Neural cell (in vitro differentiated cells): ENCODE data around the gene PER1. TPM values are rescaled to one million over a fixed set of nuclear protein-coding genes. Genes with fewer than 3 reads are reported as not detected.

Source experiments
- H2AFZ ChIP-seq: fragments of 200-600, 300-800 bp; sonication (generic), shearing (Covaris generic); 2 replicates; pipeline ENCODE4 v1.6.0; 2014; ENCODE audit warnings: low read depth, mild to moderate bottlenecking, antibody characterized with exemption, low read length, moderate library complexity
- H3F3A ChIP-seq: fragments of 200-600 bp; shearing (Covaris generic); 2 replicates; pipeline ENCODE4 v1.6.1; 2016; ENCODE audit warnings: mild to moderate bottlenecking, moderate library complexity, mixed read lengths, antibody characterized with exemption, low read length; ENCODE audit not compliant: insufficient read depth, poor library complexity, severe bottlenecking
- H3K27ac ChIP-seq: fragments of 200-600, 300-800 bp; sonication (generic), shearing (Covaris generic); 2 replicates; pipeline ENCODE4 v1.5.1; 2014; ENCODE audit warnings: mild to moderate bottlenecking, low read length, moderate library complexity
- H3K27me3 ChIP-seq: fragments of 300-800, 200-600 bp; sonication (generic), shearing (Covaris generic); 2 replicates; pipeline ENCODE4 v1.6.0; 2014; ENCODE audit warnings: mild to moderate bottlenecking, low read depth, low read length, moderate library complexity; ENCODE audit not compliant: insufficient read depth
- H3K36me3 ChIP-seq: fragments of 300-800, 200-600 bp; sonication (generic), shearing (Covaris generic); 2 replicates; pipeline ENCODE4 v1.5.1; 2014; ENCODE audit warnings: mild to moderate bottlenecking, antibody characterized with exemption, low read length, moderate library complexity; ENCODE audit not compliant: insufficient read depth
- H3K4me2 ChIP-seq: fragments of 300-800, 200-600 bp; sonication (generic), shearing (Covaris generic); 2 replicates; pipeline ENCODE4 v1.6.0; 2014; ENCODE audit warnings: mild to moderate bottlenecking, low read length
- H3K4me3 ChIP-seq: fragments of 300-800, 200-600 bp; sonication (generic), shearing (Covaris generic); 2 replicates; pipeline ENCODE4 v1.5.1; 2014; ENCODE audit warnings: mild to moderate bottlenecking, low read length, moderate library complexity
- H3K79me2 ChIP-seq: fragments of 200-600 bp; shearing (Covaris generic); replicated peaks from 2 replicates; pipeline ENCODE4 v1.6.0; 2014; ENCODE audit warnings: mild to moderate bottlenecking, low read length, moderate library complexity; ENCODE audit not compliant: insufficient read depth
- H3K9ac ChIP-seq: fragments of 300-800, 200-600 bp; sonication (generic), shearing (Covaris generic); 2 replicates; pipeline ENCODE4 v1.6.1; 2016; ENCODE audit warnings: mild to moderate bottlenecking, low read length, mixed read lengths
- H3K9me2 ChIP-seq: fragments of 200-600 bp; shearing (Covaris generic); 2 replicates; pipeline ENCODE4 v1.6.1; 2016; ENCODE audit warnings: mild to moderate bottlenecking, low read length, mixed read lengths; ENCODE audit not compliant: insufficient read depth
- H3K9me3 ChIP-seq: fragments of 200-600, 300-800 bp; sonication (generic), shearing (Covaris generic); 2 replicates; pipeline ENCODE4 v1.6.1; 2016; ENCODE audit warnings: mild to moderate bottlenecking, mixed run types, low read length, moderate library complexity, mixed read lengths
- H4K20me1 ChIP-seq: fragments of 200-600 bp; shearing (Covaris generic); 2 replicates; pipeline ENCODE4 v1.6.1; 2016; ENCODE audit warnings: mild to moderate bottlenecking, mixed run types; ENCODE audit not compliant: insufficient read depth
- EP300 ChIP-seq: fragments of 450-650 bp; conservative IDR thresholded peaks from 2 replicates; pipeline ENCODE4 v1.6.1; 2014; ENCODE audit warnings: antibody characterized with exemption, mild to moderate bottlenecking, moderate library complexity; ENCODE audit not compliant: poor library complexity, severe bottlenecking
- EZH2 ChIP-seq: fragments of 200-600, 300-800 bp; shearing (Covaris generic), sonication (generic); IDR thresholded peaks from 2 replicates; pipeline ENCODE4 v1.6.1; 2014; ENCODE audit warnings: antibody characterized with exemption, low read length, borderline replicate concordance, mild to moderate bottlenecking; ENCODE audit not compliant: insufficient read depth, poor library complexity, severe bottlenecking
- MXI1 ChIP-seq: fragments of 450-650 bp; conservative IDR thresholded peaks from 2 replicates; pipeline ENCODE4 v1.6.1; 2014; ENCODE audit warnings: antibody characterized with exemption, mild to moderate bottlenecking; ENCODE audit not compliant: poor library complexity, severe bottlenecking
- POLR2AphosphoS5 ChIP-seq: IDR thresholded peaks from 2 replicates; pipeline ENCODE4 v1.6.1; 2012
- RAD21 ChIP-seq: fragments of 450-650 bp; conservative IDR thresholded peaks from 2 replicates; pipeline ENCODE4 v1.6.1; 2014; ENCODE audit warnings: antibody characterized with exemption, mild to moderate bottlenecking, moderate library complexity
- SMC3 ChIP-seq: fragments of 450-650 bp; conservative IDR thresholded peaks from 2 replicates; pipeline ENCODE4 v1.6.1; 2014; ENCODE audit warnings: antibody characterized with exemption, mild to moderate bottlenecking, moderate library complexity; ENCODE audit not compliant: poor library complexity
- TAF1 ChIP-seq: IDR thresholded peaks from 2 replicates; pipeline ENCODE4 v1.6.1; 2012; ENCODE audit warnings: low read depth
- polyA plus RNA-seq: library from polyadenylated mRNA; depleted of rRNA; stranded (reverse); fragments of >200 nt; gene quantifications from 2 replicates; pipeline ENCODE4 v1.2.3, GENCODE V29; 2014
- TF ChIP-seq, protein P1 (sequence below): fragments of 450-650 bp; IDR thresholded peaks from 2 replicates; pipeline ENCODE4 v1.5.1; 2014; ENCODE audit warnings: antibody characterized with exemption, mild to moderate bottlenecking, moderate library complexity; ENCODE audit not compliant: poor library complexity, severe bottlenecking
- TF ChIP-seq, protein P2 (sequence below): IDR thresholded peaks from 2 replicates; pipeline ENCODE4 v1.6.1; 2012; ENCODE audit warnings: borderline replicate concordance

The PER1 gene
- polyA plus RNA-seq, 1 donor from 2014 or later, result 1.9 TPM

DNA sequence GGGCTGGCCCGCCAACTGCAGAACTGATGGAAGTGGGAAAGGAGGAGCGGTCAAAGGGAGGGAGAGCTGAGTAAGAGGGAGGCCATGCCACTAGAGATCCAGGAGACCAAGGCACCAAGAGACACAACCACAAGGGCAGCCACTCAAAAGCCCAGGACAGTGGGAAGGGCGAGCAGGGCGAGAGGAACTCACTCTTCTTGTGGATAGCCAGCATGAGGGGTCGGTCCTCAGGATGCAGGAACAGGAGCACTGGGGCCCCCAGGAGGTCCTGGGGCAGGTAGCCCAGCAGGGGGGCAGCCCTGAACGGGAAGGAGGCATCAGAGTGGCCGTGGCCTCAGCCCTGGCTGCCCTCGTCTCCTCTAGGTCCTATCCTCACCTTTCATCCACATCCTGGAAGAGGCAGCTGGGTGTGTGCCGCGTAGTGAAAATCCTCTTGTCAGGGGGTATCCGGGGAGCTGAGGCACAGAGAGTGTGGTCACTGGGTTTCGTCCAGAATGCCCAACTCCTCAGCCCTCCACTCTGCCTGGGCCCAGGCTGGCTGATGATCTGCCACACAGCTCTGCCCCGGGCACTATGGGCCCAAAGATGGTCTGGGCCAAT is 4.3 kb downstream of the PER1 start:
- Histone ChIP-seq H3K27me3 (no peaks in the 10 kb centered on the region), H3K9ac (no peak overlapping the region), H2AFZ (no peak overlapping the region), H3F3A (peaks cover 6% of the 10 kb centered on the region), H3K79me2 (no peaks in the 10 kb centered on the region), H3K4me3 (no peak overlapping the region), H3K27ac (no peak overlapping the region), H3K36me3 (no peaks in the 10 kb centered on the region), H3K9me3 (no peaks in the 10 kb centered on the region), H3K9me2 (no peaks in the 10 kb centered on the region), H3K4me2 (no peak overlapping the region), H4K20me1 (no peaks in the 10 kb centered on the region)
- TF ChIP-seq EZH2 (no peak), TAF1 (no peak), SMC3 (no peak), EP300 (no peak), POLR2AphosphoS5 (no peak), MXI1 (no peak), RAD21 (no peak)
- TF ChIP-seq, protein P1, sequence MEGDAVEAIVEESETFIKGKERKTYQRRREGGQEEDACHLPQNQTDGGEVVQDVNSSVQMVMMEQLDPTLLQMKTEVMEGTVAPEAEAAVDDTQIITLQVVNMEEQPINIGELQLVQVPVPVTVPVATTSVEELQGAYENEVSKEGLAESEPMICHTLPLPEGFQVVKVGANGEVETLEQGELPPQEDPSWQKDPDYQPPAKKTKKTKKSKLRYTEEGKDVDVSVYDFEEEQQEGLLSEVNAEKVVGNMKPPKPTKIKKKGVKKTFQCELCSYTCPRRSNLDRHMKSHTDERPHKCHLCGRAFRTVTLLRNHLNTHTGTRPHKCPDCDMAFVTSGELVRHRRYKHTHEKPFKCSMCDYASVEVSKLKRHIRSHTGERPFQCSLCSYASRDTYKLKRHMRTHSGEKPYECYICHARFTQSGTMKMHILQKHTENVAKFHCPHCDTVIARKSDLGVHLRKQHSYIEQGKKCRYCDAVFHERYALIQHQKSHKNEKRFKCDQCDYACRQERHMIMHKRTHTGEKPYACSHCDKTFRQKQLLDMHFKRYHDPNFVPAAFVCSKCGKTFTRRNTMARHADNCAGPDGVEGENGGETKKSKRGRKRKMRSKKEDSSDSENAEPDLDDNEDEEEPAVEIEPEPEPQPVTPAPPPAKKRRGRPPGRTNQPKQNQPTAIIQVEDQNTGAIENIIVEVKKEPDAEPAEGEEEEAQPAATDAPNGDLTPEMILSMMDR, result no peak
- TF ChIP-seq, protein P2, sequence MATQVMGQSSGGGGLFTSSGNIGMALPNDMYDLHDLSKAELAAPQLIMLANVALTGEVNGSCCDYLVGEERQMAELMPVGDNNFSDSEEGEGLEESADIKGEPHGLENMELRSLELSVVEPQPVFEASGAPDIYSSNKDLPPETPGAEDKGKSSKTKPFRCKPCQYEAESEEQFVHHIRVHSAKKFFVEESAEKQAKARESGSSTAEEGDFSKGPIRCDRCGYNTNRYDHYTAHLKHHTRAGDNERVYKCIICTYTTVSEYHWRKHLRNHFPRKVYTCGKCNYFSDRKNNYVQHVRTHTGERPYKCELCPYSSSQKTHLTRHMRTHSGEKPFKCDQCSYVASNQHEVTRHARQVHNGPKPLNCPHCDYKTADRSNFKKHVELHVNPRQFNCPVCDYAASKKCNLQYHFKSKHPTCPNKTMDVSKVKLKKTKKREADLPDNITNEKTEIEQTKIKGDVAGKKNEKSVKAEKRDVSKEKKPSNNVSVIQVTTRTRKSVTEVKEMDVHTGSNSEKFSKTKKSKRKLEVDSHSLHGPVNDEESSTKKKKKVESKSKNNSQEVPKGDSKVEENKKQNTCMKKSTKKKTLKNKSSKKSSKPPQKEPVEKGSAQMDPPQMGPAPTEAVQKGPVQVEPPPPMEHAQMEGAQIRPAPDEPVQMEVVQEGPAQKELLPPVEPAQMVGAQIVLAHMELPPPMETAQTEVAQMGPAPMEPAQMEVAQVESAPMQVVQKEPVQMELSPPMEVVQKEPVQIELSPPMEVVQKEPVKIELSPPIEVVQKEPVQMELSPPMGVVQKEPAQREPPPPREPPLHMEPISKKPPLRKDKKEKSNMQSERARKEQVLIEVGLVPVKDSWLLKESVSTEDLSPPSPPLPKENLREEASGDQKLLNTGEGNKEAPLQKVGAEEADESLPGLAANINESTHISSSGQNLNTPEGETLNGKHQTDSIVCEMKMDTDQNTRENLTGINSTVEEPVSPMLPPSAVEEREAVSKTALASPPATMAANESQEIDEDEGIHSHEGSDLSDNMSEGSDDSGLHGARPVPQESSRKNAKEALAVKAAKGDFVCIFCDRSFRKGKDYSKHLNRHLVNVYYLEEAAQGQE, result no peak

DNA sequence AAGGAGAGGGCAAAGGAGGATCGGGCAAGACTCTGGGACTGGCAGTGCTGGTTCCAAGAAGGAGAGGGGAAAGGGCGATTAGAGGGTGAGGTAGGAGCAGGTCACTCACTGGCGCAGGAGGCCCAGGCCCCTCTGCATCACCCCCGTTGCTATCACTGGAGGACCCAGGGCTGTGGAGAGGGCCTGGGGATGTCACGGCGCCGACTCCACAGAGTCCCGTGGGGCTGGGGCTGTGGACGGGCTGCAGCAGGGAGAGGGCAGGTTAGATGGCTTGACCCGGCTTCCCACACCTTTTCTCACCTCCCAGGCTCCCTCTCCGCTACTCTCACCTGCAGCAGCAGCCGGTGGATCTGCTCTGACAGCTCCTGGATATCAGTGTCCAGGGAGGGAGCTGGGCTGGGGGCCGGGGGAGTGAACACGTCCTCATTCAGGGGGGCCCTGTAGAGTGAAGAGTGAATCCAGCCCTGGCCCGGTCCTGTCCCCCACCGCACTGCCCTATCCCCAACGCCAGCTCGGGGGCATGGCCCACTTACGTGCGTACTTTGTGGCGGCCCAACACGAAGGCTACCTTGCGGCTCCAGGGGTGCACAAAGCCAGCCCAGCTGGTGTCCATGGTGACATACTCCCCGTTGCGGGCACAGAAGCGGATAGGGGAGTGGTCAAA is 4.9 kb downstream of the PER1 start:
- Histone ChIP-seq H2AFZ (no peak overlapping the region), H3K36me3 (no peaks in the 10 kb centered on the region), H3K4me2 (no peak overlapping the region), H3K27me3 (no peaks in the 10 kb centered on the region), H3K79me2 (no peaks in the 10 kb centered on the region), H3F3A (peaks cover 6% of the 10 kb centered on the region), H3K27ac (no peak overlapping the region), H3K9ac (no peak overlapping the region), H3K9me2 (no peaks in the 10 kb centered on the region), H4K20me1 (no peaks in the 10 kb centered on the region), H3K9me3 (no peaks in the 10 kb centered on the region), H3K4me3 (no peak overlapping the region)
- no peak for TF ChIP-seq EP300
- no peak for TF ChIP-seq EZH2
- TF ChIP-seq POLR2AphosphoS5, result no peak
- no peak for TF ChIP-seq TAF1
- no peak for TF ChIP-seq RAD21
- no peak for TF ChIP-seq MXI1
- TF ChIP-seq, protein P1, result no peak
- TF ChIP-seq, protein P2, result no peak
- no peak for TF ChIP-seq SMC3
